Spleen (tissue), 11 donors: ENCODE data around the gene SH3TC2. TPM values are rescaled to one million over a fixed set of nuclear protein-coding genes. Genes with fewer than 3 reads are reported as not detected.

ENCODE experiments used
- DNase-seq: peaks from one replicate; pipeline ENCODE4 v3.0.0-alpha.2; 2020
- H3K27ac ChIP-seq, 8 donors: fragments of 200-600 bp; sonication (generic) in 7 of 8; 1 replicate in 4 of 8; 2 replicates in 4 of 8; pipeline versions ENCODE4 v1.5.0 to v1.8.0; 2016 to 2021; ENCODE audit warnings: inconsistent platforms in 4 of 8, mild to moderate bottlenecking in 4 of 8, moderate library complexity in 1 of 8
- H3K27me3 ChIP-seq, 7 donors: fragments of 200-600 bp; sonication (generic) in 6 of 7; replicated peaks in 1 of 7; 1 replicate in 4 of 7; 2 replicates in 3 of 7; pipeline versions ENCODE4 v1.5.0 to v1.8.0; 2016 to 2021; ENCODE audit warnings: inconsistent platforms in 3 of 7, mild to moderate bottlenecking in 1 of 7
- H3K36me3 ChIP-seq, 6 donors: fragments of 200-600 bp; sonication (generic) in 5 of 6; 1 replicate in 4 of 6; 2 replicates in 2 of 6; pipeline versions ENCODE4 v1.5.0 to v1.8.0; 2016 to 2021; ENCODE audit warnings: inconsistent platforms in 2 of 6
- H3K4me1 ChIP-seq, 6 donors: fragments of 200-600 bp; sonication (generic) in 5 of 6; 1 replicate in 3 of 6; 2 replicates in 3 of 6; pipeline versions ENCODE4 v1.5.0 to v1.8.0; 2016 to 2021; ENCODE audit warnings: inconsistent platforms in 3 of 6
- H3K4me3 ChIP-seq, 8 donors: fragments of 200-600 bp; sonication (generic) in 7 of 8; 1 replicate in 4 of 8; 2 replicates in 4 of 8; pipeline versions ENCODE4 v1.5.0 to v1.8.0; 2016 to 2021; ENCODE audit warnings: inconsistent platforms in 4 of 8, mild to moderate bottlenecking in 4 of 8, moderate library complexity in 2 of 8
- H3K9me3 ChIP-seq, 8 donors: fragments of 200-600 bp; sonication (generic) in 7 of 8; 1 replicate in 4 of 8; 2 replicates in 4 of 8; pipeline versions ENCODE4 v1.5.0 to v1.8.0; 2016 to 2021; ENCODE audit warnings: inconsistent platforms in 4 of 8
- POLR2A ChIP-seq, 3 donors: fragments of 450-650 bp; IDR thresholded peaks; one replicate each; pipeline ENCODE4 v1.5.1; 2017; ENCODE audit warnings: antibody characterized with exemption in 3 of 3, mild to moderate bottlenecking in 1 of 3
- POLR2AphosphoS5 ChIP-seq, 3 donors: sonication (generic); formaldehyde crosslinking; IDR thresholded peaks; one replicate each; pipeline ENCODE4 v1.5.1; 2017; ENCODE audit warnings: antibody characterized with exemption in 3 of 3
- WGBS, 5 donors: extraction: QIAGEN DNeasy Blood & Tissue Kit in 3 of 5; methylation state at CpG; one replicate each; pipeline versions ENCODE4 v1.1.5 to v1.1.7; 2013 to 2018; 5-methylcytosine and 5-hydroxymethylcytosine counted together
- intact Hi-C: fragments of 100-400 bp; cut with DNase I; formaldehyde crosslinking; loops from one replicate; pipeline ENCODE4 v1.15.0; 2023; ENCODE audit warnings: low total_unique reads
- polyA plus RNA-seq, 3 donors: library from polyadenylated mRNA; stranded (reverse); fragments of 200-250 nt; gene quantifications; one replicate each; pipeline ENCODE4 v1.2.1, GENCODE V29; 2013
- total RNA-seq, 7 donors: library from RNA; depleted of rRNA in 3 of 7; stranded (reverse); fragments of >200 nt in 3 of 7; fragmentation: NEBNext Ultra II Directional in 4 of 7; extraction: Animal tissue kit (Norgen Biotek cat#: 25700) in 4 of 7; gene quantifications; one replicate each; pipeline versions ENCODE4 v1.1.0 to v1.2.1, GENCODE V29; 2016 to 2021
- TF ChIP-seq, protein P1 (sequence below), 11 experiments: fragments of 200-600 bp in 7 of 11; fragments of 450-650 bp in 4 of 11; sonication (generic) in 4 of 11; IDR thresholded peaks in 8 of 11; conservative IDR thresholded peaks in 3 of 11; 1 replicate in 7 of 11; 2 replicates in 4 of 11; pipeline versions ENCODE4 v1.4.0 to v1.8.0; 2016 to 2021; ENCODE audit warnings: antibody characterized with exemption in 11 of 11, inconsistent platforms in 4 of 11, mild to moderate bottlenecking in 1 of 11
- donor health status: healthy with polysubstance abuse.
- donor health status: DM: no; HTN: no; CAD: no; lungs with moderate emphysema.
- donor health status: DM: no; HTN: no; CAD: no.
- donor health status: Bipolar disorder and iron deficiency.
- donor health status: healthy.
- donor health status: DM: no; HTN: no; CAD: no.
- donor health status: DM: yes; HTN: yes; CAD: no.

The SH3TC2 gene
- total and polyA plus RNA-seq, 10 donors = 0.02 to 2.8 (median 1.4) TPM

DNA sequence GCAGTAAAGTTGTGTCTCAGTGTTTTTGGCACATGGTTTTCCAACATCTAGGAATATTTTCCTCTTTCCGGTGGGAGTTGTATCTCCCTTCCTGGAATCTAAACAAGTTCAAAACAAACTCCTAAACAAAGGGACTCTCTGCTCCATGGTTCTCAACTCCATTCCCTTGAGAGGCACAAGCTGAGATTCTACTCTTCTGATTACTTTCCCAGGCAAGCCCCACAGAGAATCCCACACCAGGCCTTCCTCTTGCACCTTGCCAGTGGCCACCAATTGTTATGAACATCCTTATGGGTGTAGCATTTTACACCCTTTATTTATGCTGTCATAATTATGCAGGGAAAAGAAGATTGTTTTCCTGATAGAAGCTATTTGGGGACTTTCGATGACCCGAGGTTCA lies 25.8 kb upstream of the SH3TC2 start:
- WGBS, 5 donors = 81 to 93% (median 90%) methylated on average over 3 of the region's 3 CpGs
- intact Hi-C loops = no loop called here
- Histone ChIP-seq H3K36me3 (no peaks in the 10 kb centered on the region), H3K27me3 (peaks cover 0 to 4% (median 0%) of the 10 kb centered on the region in 7 donors), H3K9me3 (peaks cover 0 to 7% (median 0%) of the 10 kb centered on the region in 8 donors), H3K4me3 (no peak overlapping the region), H3K4me1 (no peaks in the 10 kb centered on the region), H3K27ac (no peak overlapping the region)
- DNase-seq = no peak
- TF ChIP-seq POLR2A (IDR thresholded peaks at IDR 0.05) (no peak), POLR2AphosphoS5 (IDR thresholded peaks at IDR 0.05) (no peak)
- TF ChIP-seq, protein P1, sequence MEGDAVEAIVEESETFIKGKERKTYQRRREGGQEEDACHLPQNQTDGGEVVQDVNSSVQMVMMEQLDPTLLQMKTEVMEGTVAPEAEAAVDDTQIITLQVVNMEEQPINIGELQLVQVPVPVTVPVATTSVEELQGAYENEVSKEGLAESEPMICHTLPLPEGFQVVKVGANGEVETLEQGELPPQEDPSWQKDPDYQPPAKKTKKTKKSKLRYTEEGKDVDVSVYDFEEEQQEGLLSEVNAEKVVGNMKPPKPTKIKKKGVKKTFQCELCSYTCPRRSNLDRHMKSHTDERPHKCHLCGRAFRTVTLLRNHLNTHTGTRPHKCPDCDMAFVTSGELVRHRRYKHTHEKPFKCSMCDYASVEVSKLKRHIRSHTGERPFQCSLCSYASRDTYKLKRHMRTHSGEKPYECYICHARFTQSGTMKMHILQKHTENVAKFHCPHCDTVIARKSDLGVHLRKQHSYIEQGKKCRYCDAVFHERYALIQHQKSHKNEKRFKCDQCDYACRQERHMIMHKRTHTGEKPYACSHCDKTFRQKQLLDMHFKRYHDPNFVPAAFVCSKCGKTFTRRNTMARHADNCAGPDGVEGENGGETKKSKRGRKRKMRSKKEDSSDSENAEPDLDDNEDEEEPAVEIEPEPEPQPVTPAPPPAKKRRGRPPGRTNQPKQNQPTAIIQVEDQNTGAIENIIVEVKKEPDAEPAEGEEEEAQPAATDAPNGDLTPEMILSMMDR (IDR thresholded peaks at IDR 0.05 in 8 of 11, conservative IDR thresholded peaks at IDR 0.05 in 3 of 11) = no peak

DNA sequence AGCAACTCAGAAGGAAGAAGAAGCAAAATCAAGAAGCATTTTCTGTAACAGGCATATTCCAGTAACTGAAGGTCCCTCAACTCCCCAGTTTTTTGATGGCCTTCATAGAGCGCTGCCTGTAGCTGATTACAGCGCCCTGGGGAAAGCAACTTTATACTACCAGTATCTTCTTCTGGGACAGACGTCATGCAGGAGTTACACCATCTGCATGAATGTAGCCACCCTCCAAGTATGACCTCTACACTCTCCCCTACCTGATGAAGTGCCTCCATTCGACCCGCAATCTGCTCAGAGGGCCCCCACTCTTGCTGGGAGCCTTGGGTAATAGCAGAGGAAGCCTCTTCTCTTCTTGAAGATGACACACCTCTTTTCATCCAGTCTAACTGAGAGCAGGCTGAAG lies 21.0 kb upstream of the SH3TC2 start:
- TF ChIP-seq, protein P1 (IDR thresholded peaks at IDR 0.05 in 8 of 11, conservative IDR thresholded peaks at IDR 0.05 in 3 of 11) = no peak
- no peak for TF ChIP-seq POLR2A (IDR thresholded peaks at IDR 0.05)
- TF ChIP-seq POLR2AphosphoS5 (IDR thresholded peaks at IDR 0.05) = no peak
- DNase-seq = no peak
- intact Hi-C loops = no loop called here
- WGBS, 5 donors = 66 to 91% (median 75%) methylated on average over 5 of the region's 5 CpGs
- Histone ChIP-seq H3K27ac (no peak overlapping the region), H3K9me3 (no peaks in the 10 kb centered on the region), H3K27me3 (no peaks in the 10 kb centered on the region), H3K36me3 (no peaks in the 10 kb centered on the region), H3K4me3 (no peak overlapping the region), H3K4me1 (no peaks in the 10 kb centered on the region)

DNA sequence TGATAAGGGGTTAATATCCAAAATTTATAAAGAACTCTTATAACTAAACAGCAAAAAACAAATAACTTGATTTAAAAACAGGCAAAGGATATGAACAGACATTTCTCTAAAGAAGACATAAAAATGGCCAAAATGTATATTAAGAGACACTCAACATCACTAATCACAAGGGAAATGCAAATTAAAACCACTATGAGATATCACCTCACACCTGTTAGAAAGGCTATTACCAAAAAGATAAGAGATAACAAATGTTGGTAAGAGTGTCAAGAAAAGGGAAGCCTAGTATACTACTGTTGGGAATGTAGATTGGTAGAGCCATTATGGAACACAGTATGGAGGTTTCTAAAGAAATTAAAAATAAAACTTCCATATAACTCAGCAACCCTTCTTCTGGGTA lies 19.4 kb upstream of the SH3TC2 start:
- Histone ChIP-seq H3K27me3 (no peaks in the 10 kb centered on the region), H3K36me3 (no peaks in the 10 kb centered on the region), H3K9me3 (no peaks in the 10 kb centered on the region), H3K4me3 (no peak overlapping the region), H3K27ac (no peak overlapping the region), H3K4me1 (no peaks in the 10 kb centered on the region)
- intact Hi-C loops = no loop called here
- DNase-seq = no peak
- TF ChIP-seq POLR2AphosphoS5 (IDR thresholded peaks at IDR 0.05) = no peak
- no peak for TF ChIP-seq POLR2A (IDR thresholded peaks at IDR 0.05)
- TF ChIP-seq, protein P1 (IDR thresholded peaks at IDR 0.05 in 8 of 11, conservative IDR thresholded peaks at IDR 0.05 in 3 of 11) = no peak

DNA sequence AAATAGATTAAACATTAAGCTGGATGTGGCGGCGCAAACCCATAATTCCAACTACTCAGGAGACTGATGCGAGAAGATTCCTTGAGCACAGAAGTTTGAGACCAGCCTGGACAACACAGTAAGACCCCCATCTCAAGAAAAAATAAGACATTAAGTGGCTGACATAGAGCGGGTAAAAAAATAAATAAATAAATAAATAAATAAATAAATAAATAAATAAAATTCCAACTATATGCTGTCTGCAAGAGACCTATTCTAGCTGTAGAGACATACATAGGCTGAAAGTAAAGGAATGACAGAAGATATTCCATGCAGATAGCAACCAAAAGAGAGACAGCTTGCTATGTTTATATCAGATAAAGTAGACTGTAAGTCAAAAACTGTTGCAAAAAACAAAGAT lies 17.4 kb upstream of the SH3TC2 start:
- Histone ChIP-seq H3K27me3 (no peaks in the 10 kb centered on the region), H3K27ac (no peak overlapping the region), H3K4me3 (no peak overlapping the region), H3K36me3 (no peaks in the 10 kb centered on the region), H3K9me3 (peaks cover 0 to 8% (median 0%) of the 10 kb centered on the region in 8 donors), H3K4me1 (no peaks in the 10 kb centered on the region)
- 80 to 98% (median 91%) methylated on average over 4 of the region's 4 CpGs for WGBS, 5 donors
- TF ChIP-seq POLR2AphosphoS5 (IDR thresholded peaks at IDR 0.05) (no peak), POLR2A (IDR thresholded peaks at IDR 0.05) (no peak)
- TF ChIP-seq, protein P1 (IDR thresholded peaks at IDR 0.05 in 8 of 11, conservative IDR thresholded peaks at IDR 0.05 in 3 of 11) = no peak
- DNase-seq = no peak
- intact Hi-C loops = no loop called here
